ENCODE data around the gene GFM1.

- TF ChIP-seq POLR2A (IDR thresholded peaks at IDR 0.05) (no peak), CTCF (IDR thresholded peaks at IDR 0.05) (peak; percentile 77 to 89 (median 88))
Measured at GRCh38 chr3:158727206-158728060, 83.1 kb downstream of the GFM1 start.
